Measurements from ENCODE around the gene C17orf75.

- TF ChIP-seq CTCF (IDR thresholded peaks at IDR 0.05; ENCODE audit: insufficient read depth, low read length), result no peak
- TF ChIP-seq GABPA (IDR thresholded peaks at IDR 0.05; ENCODE audit: low read depth), result no peak
- TF ChIP-seq POLR2AphosphoS5 (IDR thresholded peaks at IDR 0.05; ENCODE audit: low read depth), result no peak
These were observed 13.8 kb upstream of the C17orf75 start for GRCh38 chr17:32355649-32356377.

Data from HL-60 (cell line).